OCI-M2 (cell line): Measurements from ENCODE around the gene FBRSL1.
A peak's percentile ranks its signal among the peaks of the same experiment; 100 is the strongest.
"Not testable (repeated sequence)": the region's sequence is repeated elsewhere in the genome, so short reads cannot be mapped to it uniquely, and the experiment has no call there.

Experiments used
- DNase-seq: peaks from one replicate; lab custom pipeline; 2025; ENCODE audit not compliant: unreplicated experiment; lab: John Stamatoyannopoulos, UW

FBRSL1 gene

DNA sequence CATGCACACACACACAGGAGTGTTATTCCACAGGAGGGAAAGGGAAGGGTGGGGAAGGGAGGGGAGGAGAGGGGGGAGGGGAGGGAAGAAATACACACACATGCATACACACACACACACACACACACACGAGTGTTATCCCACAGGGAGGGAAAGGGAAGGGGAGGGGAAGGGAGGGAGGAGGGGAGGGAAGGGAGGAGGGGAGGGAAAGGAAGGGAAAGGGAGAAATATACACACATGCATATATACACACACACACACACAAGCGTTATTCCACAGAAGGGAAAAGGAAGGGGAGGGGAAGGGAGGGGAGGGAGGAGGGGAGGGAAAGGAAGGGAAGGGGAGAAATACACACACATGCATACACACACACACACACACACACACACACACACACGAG lies 19.6 kb upstream of the FBRSL1 start:
- no peak for DNase-seq

GRCh38 chr12:132471011-132471857 lies 18.7 kb upstream of the FBRSL1 start:
- DNase-seq = peak; percentile 23

- DNase-seq = no peak
These were observed 18.1 kb upstream of the FBRSL1 start for GRCh38 chr12:132471858-132472255.

DNA sequence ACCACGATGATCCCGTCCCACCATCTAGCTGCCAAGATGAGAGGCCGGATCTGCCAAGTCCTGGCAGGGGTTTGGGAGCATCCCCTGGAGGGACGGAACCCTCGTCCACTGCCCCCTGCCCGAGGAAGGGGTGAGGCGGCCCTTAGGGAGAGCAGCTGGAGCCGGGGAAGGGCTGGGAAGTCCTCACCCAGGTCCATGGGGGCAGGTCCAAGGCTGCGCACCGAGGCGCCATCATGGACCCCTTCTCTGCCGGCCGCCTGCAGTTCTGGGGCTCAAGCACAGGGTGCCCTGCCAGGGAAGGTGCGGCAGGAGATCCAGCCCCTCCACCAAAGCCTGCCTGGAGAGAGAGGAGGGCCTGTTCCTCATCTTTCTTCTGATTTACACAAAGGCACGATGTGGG lies 17.6 kb upstream of the FBRSL1 start:
- no peak for DNase-seq

DNA sequence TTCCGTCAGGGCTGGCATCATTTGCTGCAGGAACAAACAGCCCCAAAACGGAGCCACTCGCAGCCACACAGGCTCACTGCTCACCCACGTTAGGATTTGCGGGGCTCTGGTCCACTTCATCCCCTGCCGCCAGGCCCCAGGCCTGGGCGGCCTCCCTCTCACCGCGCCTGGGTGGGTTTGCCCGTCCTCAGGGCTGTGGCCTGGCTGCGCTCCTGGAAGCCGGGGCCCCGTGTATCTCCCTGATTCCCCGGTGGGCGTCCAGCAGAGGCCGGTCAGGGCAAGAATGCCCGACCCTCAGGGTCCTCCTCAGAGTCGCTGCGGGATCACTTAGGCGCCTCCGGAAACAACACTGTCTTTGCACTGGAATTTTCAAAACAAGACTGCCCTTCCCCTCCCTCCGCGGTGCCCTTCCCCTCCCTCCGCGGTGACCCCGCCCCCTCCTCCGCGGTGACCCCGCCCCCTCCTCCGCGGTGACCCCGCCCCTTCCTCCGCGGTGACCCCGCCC lies 15.7 kb upstream of the FBRSL1 start:
- no peak for DNase-seq

- DNase-seq = not testable (repeated sequence)
These were observed 15.1 kb upstream of the FBRSL1 start for GRCh38 chr12:132474799-132475303.

DNA sequence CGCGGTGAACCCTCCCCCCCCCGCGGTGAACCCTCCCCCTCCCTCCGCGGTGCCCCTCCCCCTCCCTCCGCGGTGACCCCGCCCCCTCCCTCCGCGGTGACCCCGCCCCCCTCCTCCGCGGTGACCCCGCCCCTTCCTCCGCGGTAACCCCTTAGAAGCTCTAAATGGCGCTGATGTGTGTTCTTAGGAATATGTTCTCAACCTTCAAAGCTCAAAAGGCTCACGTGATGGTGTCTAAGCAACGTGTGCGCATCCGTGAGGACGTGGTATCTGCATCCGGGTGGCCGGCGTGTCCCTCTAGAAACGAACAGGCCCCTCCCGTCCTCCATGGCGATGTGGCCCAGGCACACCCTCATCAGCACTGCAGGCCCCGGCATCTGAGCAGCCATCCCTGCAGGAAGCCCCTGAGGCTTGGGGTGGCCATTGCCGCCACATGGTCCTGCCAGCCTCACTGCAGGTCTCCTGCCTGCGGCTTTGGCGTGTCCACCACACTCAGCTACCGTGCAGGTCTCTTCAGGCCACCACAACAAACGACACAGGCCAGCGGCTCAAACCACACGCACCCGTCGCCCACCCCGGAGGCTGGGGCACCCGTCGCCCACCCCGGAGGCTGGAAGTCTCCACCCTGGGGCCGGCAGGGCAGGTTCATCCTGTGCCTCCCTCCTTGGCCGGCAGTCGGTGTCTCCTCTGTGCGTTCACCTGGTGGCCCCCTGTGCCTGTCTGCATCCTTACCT lies 14.5 kb upstream of the FBRSL1 start:
- DNase-seq = no peak

DNA sequence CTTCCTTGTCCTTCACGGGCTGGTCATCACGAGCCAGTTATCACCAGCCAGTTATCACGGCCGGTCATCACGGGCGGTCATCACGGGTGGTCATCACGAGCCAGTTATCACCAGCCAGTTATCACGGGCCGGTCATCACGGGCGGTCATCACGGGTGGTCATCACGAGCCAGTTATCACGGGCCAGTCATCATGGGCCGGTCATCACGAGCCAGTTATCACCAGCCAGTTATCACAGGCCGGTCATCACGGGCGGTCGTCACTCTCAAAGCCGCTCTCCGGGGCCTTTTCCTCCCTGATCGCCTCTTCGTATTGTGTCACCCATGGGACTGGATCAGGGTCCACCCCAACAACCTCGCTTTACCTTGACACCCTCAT lies 13.9 kb upstream of the FBRSL1 start:
- DNase-seq = no peak

- DNase-seq = no peak
These were observed 13.5 kb upstream of the FBRSL1 start for GRCh38 chr12:132476421-132476820.

DNA sequence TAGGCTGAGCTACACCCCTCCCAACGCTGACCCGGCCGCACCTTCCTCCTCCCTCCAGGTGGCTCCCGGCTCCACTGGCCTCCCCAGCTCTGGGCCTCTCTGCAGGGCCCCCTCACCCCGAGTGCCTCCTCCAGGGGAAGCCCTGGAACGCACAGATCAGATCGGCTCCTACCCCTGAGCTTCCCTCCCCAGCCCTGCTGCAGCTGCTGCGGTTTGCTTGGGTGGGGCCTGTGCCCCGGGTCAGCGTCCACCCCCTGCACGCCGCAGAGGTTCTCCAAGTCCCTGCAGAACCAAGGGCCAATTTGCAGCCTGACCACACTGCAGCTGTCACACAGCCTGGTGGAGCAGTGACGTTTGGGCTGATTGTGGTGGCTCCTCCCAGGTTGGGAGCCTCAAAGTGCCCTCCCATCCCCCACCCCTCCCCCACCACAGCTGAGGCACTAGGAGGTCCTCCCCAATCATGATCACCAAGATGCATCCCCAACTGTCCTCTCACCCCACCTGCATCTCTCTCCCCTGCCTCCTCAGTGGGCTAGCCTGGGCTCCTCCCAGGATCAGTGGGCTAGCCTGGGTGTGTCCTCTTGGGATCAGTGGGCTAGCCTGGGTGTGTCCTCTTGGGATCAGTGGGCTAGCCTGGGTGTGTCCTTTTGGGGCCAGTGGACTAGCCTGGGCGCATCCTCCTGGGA lies 12.8 kb upstream of the FBRSL1 start:
- no peak for DNase-seq

DNA sequence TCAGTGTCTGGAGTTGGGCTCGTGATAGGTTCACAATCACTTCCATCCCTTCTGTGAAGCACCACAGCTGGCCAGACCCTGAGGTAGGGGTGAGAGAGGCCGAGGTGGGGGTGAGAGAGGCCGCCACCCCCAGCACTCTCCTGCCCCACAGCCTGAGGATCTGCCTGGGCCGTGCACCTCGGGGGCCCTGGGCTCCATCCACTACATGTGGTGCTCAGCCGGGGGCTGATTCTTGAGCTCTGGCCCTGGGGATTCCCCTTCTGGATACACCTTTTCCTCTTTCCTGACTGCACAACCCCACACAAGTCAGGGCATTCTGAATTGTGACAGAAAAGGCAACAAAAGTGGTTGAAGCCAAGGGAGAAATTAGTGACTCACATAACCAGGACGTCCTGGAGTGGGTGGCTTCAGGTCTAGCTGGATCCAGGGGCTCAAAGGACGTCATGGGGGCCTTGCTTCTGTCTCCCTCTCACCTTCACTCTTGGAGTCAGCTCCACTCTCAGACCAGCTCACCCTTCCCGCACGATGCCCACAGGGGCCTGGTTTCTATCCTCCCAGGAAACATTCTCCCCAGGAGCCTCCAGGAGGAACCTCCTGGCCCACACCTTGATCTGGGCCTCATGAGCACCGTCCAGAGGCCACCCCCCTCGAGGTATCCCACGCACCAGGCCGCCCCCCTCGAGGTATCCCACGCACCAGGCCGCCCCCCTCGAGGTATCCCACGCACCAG lies 12.1 kb upstream of the FBRSL1 start:
- DNase-seq = no peak

GRCh38 chr12:132478433-132478803 lies 11.5 kb upstream of the FBRSL1 start:
- DNase-seq = no peak

DNA sequence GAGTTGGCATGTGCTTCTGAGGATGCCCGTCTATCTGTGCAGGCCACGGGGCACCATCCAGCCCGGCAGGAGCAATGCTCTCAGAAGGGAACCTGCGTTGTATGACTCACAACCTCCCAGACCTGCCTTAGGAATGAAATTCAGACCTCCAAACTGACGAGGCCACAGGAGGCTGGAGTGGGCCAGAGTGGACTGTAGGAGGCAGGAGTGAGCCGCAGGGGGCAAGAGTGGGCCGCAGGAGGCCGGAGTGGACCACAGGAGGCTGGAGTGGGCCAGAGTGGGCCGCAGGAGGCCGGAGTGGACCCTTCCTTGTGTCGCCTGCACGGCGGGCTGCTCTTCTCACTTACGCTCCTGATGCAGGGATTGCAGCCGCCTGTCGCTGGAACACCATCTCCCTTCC lies 11.1 kb upstream of the FBRSL1 start:
- DNase-seq = no peak

DNA sequence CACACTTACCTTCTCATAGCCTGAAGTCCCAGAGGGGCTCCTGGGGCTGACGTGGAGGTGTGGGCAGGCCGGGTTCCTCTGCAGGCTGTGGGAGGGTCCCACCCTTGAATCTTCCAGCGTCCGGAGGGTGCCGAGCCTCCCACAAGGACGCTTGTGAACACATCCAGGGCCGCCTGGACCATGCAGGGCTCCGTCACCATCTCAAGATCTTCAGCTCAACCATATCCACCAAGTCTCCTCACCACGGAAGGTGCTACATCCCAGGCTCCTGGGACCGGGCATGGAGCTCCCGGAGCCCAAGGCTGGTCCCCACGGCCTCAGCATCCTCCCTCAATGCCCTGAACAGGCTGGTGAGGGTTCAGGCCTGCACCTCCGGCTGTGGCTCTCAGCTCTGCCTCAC lies 10.7 kb upstream of the FBRSL1 start:
- no peak for DNase-seq

DNA sequence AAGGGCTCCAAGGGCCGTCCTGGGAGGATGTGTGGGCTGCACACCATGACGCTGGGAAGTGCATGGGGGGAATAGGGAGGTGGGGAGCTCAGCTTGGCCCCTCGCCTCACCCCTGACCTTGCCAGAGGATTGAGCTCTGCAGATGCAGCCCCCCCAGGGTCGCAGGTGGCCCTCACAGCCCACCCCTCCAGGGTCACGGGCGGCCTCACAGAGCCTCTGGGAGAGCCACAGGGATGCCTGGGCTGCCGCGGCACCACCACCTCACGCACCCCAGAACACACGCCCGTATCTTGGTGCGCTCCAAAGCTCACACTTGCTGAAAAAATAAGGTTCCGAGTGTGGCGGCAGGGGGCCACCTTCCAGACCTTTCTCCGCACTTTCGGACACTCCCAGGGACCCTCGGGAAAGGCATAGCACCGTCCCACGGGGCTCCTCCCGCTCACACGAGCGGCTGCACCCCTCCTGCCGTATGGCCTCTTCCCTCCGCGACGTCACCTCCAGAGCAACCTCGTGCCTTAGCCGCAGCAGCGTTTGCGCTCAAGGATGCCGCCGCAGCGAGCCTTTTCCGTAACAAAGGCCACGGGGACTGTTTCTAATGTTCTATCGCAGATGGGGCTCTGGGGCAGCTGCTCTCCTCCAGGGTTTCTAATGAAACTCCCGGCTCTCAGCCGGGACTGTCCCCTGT lies 9.9 kb upstream of the FBRSL1 start:
- no peak for DNase-seq

DNA sequence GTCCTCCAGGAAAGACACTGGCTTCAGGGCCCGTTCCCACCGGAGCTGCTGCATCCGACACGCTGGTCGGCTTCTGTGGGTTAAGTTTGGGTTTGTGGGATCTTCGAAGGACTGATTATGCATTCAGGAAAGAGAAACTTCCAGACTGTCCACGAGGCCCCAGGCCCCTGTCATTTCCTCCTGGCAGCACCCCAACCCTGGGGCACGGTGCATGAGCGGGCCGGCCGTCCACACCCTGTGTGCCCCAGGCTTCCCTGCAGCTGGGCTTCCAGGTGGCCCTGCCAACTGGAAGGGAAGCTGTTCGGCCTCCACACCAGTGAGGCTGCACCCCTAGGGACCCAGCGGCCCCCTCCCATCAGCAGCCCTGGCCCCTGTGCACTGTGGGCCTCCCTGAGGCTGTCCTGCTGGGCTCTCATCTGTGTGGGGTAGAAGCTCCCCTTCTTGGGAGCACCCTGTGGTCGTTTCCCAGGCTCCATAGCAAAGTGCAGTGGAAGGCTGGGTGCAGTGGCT lies 9.3 kb upstream of the FBRSL1 start:
- DNase-seq = no peak

DNA sequence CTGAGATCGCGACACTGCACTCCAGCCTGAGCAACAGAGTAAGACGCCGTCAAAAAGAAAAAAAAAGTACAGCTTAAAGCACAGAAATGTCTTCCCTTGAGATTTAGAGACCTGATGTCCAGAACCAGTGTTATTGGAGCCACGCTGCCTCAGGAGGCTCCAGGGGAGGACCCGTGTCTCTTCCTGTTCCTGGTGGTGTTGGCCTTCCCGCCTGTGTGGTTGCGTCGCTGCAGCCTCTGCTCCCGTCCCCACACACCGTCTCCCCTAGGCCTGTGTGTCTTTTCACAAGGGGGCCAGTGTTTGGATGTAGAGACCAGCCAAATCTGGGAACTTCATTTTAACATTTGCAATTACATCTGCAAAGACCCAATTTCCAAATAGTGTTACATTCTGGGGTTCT lies 8.6 kb upstream of the FBRSL1 start:
- DNase-seq = no peak

- no peak for DNase-seq
These were observed 7.9 kb upstream of the FBRSL1 start for GRCh38 chr12:132481771-132482745.

GRCh38 chr12:132482771-132483170 lies 7.2 kb upstream of the FBRSL1 start:
- no peak for DNase-seq
